Measurements from ENCODE around the gene NHERF2.
"Not testable (repeated sequence)": the region's sequence is repeated elsewhere in the genome, so short reads cannot be mapped to it uniquely, and the experiment has no call there.

NHERF2 gene

DNA sequence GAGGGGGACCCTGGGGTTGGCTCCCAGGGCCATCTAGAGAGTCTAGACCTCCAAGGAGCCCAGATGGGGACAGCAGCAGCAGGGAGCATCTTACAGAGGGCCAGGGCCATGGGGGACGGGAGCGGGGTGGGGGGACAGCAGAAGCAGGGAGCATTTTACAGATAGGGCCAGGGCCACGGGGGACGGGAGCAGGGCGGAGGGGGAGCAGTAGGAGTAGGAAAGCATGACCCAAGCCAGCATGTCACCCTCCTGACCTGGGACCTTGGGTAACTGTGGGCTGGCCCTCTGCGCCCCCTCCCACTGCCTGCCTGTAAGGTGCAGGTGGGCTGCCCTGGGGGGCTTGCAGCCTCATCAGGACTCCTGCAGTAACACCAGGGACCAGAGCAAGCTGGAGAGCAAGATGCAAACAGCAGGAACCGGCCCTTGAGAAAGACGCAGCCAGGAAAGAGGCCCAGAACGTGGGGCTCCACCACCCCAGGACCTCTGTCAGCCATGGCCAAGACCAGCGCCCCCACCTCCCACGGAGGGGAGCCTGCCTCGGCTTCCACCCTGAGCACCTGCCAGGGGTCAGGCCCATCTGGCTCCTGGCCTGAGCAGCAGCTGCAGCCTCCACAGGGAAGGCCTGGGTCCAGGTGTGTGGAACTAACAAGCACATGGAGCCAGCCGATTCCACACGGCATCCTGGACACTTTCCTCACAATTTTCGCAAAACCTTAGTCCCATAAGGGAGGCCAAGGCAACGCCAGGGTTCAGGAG, 19.4 kb upstream of the NHERF2 start:
- no peak for DNase-seq

GRCh38 chr16:2008009-2008526, 18.6 kb upstream of the NHERF2 start:
- DNase-seq = no peak

DNA sequence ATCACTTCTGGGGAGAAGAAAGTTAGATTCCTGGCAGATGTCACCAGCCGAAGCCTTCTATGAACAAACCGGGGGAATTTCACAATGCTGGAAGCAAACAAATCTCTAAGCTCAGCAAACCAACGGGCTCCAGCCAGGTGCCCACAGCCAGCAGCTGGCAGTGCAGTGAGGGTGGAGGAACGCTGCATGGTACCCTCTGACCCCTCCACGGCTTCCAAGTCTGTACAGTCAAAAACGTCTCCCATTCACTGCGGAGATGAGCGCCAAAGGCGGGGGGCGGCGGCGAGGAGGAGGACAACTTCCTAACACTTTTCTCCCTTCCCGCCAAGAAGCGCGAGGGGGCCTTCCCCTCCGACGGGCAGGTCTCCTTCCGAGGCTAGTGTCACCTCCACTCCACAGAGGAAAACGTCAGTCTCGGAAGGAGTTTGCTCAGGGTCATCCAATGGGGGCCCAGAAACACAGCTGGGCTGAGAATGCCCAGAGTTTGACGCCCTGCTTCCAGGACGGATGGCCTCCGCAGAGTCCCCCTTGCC, 18.0 kb upstream of the NHERF2 start:
- no peak for DNase-seq

DNA sequence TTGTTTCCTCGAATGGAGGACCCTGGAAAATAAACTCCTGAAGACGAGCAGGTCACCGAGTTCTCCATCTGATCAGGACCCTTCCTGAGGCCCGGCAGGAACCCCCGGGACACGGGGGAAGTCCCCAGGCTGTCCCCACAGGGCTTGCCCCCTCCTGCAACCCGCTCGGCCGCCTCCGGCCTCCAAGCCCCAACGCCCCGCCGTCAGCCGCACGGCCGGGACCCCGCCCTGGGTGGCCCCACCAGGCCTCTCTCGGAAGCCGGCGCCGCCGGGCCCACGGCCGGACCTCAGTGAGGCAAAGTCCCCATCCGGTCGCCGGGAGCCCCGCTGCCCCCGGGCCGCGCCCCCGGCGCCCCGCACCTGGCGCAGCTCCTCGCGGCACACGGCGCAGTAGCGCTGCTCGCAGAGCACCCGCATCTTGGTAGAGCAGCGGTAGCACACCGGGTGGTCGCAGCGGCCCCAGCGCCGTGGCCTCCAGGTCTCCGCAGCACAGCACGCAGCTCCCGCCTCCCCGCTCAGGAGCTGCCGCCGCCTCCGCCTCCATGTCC, 17.5 kb upstream of the NHERF2 start:
- no peak for DNase-seq

GRCh38 chr16:2009791-2010510, 16.8 kb upstream of the NHERF2 start, which contains the start of gene ZNF598:
Gene ZNF598, minus strand, starts transcription at chr16:2009821.
- DNase-seq = peak; percentile 70

DNA sequence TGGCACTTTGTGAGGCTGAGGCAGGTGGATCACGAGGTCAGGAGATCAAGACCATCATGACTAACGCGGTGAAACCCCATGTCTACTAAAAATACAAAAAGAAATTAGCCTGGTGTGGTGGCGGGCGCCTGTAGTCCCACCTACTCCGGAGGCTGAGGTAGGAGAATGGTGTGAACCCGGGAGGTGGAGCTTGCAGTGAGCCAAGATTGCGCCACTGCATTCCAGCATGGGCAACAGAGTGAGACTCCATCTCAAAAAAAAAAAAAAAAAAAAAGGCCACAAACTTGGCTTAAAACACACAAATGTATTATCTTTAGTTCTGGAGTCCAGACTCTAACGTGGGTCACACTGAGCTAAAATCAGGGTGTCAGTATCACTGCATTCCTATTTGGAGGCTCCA, 15.0 kb upstream of the NHERF2 start:
- not testable (repeated sequence) for DNase-seq

DNA sequence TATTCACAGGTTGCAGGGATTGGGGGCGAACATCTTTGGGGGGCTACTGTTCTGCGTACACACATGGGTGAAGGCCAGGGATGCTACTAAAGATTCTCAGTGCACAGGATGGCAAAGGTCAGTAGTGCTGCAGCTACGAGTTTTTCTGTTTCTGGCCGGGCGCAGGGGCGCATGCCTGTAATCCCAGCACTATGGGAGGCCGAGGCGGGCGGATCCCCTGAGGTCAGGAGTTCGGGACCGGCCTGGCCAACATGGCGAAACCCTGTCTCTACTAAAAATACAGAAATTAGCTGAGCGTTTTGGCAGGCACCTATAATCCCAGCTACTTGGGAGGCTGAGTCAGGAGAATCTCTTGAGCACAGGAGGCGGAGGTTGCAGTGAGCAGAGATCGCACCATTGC, 13.2 kb upstream of the NHERF2 start:
- DNase-seq = no peak

DNA sequence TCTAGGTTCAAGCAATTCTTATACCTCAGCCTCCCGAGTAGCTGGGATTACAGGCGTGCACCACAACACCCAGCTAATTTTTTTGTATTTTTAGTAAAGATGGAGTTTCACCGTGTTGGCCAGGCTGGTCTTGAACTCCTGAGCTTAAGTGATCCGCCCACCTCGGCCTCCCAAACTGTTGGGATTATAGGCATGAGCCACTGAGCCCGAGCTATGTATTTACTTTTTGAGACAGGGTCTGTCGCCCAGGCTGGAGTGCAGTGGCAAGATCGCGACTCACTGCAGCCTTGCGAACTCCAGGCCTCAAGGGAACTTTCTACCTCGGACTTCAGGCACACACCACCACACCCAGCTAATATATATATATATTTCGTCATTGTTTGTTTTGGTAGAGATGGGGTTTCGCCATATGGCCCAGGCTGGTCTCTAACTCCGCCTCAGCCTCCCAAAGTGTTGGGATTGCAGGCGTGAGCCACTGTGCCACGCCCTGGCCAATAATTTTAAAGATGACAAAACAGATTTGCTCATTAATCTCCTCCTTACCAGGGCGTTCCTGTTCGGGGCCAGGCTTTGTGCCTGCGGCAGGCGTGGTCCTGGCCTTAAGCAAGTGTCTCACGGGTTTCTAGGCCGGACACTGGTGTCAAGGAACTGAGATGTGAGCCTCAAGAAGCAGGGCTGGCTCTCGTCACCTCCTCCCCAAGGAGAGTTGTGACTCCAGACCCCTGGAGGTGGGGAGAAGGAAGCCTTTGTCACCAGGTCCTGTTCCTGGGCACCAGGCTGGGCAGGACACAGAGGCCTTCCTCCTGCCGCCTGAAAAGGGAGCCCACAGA, 11.4 kb upstream of the NHERF2 start:
- DNase-seq = no peak

DNA sequence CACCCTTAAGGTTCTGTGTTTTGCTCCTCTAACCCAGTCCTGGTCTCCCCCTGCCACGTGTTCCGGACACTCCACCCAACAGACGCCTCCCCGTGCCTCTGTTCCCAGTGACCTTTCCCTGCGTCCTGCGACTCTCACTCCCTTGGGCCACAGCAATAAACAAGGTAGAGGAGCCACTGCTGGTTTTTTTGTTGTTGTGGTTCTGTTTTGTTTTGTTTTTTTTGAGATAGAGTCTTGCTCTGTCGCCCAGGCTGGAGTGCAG, 10.8 kb upstream of the NHERF2 start:
- no peak for DNase-seq

- no peak for DNase-seq
Observed at GRCh38 chr16:2016407-2016922, 10.2 kb upstream of the NHERF2 start.

DNA sequence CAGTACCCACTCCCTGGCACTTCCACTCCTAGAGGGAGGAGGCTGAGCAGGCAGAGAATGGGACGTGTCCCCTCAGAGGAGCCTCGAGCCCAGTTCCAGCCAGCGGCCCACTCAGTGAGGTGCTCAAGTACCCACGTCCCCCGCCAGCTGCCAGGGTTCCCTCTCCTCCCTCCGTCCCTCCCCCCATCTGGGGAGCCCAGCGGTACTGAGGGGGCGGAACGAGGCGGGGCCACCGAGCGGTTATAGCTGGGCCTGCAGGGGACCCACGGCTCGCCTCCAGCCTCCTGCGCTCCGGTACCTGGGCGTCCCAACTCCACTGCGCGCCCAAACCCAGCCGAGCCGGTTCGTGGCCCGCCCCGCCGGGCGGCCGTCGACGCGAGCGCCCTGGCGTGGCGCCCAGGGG, 7.2 kb upstream of the NHERF2 start, which contains the start of gene NPW:
TSS of gene NPW (plus strand) at position 268 of the 403 bp plus-strand sequence.
- DNase-seq = no peak

- DNase-seq = no peak
Observed at GRCh38 chr16:2019921-2020831, 6.5 kb upstream of the NHERF2 start.

GRCh38 chr16:2022723-2023091, 4.0 kb upstream of the NHERF2 start:
- no peak for DNase-seq

DNA sequence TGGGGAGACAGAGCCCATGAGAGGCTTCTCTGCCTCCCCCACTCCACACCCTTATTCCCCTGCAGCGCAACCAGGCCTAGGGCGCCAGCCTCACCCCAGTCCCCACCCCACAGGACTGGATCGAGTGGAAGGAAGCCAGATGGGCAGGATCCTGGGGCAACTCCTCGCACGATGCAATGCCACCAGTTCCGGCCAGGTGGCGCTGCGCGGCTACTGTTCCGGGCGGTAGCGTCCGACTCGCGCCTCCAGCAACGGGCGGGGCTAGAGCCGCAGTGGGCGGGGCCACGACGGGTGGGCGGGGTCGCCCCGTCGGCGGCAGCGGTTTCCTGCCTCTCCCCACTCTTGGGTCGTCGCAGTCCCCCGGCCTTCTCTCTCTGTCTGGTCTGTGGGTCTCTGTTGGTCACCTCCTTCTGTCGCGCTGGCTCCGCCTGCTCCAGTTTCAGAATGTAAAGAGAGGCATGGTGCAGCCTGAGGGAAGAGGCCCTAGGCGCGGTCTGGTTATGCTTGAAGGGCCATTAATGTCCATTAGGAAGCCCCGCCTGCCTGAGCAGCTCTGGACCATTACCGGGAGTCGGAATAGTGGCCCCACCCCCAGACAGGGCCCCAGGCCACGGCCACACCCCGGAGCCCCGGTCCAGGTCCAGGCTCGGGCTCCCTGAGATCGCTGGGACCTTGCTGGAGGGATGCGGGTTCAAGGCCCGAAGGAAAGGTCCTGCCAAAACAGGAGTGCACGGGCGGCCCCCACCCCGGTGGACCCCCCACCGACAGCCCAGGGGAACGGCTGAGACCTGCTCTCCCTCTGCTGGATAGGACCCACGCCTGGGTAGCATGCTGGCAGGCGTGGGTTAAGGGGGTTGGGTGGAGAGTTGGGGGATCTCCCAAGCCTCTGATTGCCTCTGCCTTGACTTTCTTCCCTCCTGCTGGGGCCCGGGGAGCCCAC, 3.3 kb upstream of the NHERF2 start:
- DNase-seq = peak; percentile 89

- DNase-seq = no peak
Observed at GRCh38 chr16:2024032-2024420, 2.7 kb upstream of the NHERF2 start.

DNA sequence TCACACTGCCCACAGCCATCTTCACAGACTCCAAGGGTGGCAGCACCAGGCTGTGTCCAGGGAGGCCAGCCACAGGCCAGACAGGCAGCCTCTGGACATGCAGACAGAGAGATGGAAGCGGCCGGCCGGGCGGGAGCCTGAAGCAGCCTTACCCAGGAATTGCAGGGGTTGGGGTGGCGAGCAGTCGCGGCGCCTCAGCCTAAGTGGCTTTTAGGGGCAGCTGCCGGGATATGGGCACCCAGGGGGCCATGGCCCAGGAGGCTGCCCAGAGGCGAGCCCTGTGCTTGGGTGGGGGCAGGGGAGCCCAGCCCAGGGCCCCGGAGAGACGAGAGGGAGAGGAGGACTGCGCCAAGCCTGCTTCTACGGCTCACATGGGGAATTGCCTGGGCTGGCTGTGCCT, 1.5 kb upstream of the NHERF2 start:
- DNase-seq = no peak

- no peak for DNase-seq
Observed at GRCh38 chr16:2025878-2026460, 733 bp upstream of the NHERF2 start.

DNA sequence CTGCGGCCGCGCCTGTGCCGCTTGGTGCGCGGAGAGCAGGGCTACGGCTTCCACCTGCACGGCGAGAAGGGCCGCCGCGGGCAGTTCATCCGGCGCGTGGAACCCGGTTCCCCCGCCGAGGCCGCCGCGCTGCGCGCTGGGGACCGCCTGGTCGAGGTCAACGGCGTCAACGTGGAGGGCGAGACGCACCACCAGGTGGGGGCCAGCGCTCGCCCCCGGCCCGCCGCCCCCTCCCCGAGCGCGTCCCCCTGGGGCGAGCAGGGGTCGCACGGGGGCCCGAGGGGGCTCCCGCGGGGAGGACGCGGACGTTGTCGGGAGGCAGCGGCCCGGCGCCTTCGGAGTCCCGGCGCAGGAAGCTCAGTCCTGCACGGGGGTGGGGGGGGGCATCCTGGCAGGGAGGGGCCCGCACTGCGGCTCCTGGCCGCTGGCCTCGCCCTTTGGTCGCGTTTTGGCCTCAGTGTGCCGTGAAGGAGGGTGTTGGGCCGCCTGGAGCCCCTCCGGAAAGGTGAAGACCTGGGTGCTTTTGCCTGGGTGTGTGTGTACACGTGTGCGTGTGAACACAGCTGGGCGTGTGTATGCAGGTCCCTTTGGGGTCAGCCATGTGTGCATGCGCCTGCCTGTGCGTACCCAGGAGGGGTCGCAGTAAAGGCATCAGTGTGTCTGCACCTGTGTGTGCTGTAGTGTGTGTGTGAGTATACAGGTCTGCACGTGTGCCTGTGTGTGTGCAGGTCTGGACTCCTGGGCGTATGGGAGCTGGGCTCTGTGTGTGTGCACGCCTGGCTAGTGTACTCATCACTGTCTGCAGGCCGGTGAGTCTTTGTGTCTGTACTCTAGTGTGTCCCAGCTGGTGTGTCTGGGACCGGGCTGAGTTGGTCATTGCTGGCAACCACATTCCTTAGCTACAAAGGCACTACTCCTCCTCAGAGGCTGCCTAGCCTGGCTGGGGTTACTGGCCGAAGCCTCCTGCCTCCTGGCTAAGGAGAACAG, 615 bp downstream of the NHERF2 start:
- no peak for DNase-seq

DNA sequence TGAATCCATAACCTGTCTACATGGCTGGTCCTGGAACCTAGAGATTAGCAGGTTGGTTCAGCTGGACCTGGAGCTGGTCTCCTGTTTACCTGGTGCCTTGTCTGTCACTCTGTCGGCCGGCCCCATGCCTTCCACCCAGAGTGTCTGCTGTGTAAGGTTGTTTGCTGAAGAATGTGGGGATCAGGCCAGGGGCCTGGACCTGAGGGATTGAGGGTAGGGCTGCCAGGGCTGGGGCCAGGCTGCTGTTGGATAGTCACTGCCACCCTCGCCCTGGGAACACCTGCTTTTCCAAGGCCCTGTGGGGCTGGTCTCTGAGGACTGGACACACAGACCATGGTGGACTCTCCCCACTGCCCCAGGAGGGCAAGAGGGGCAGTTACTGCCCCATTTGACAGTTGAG, 1.4 kb downstream of the NHERF2 start:
- no peak for DNase-seq

Measured in stimulated activated naive CD4-positive, alpha-beta T cell treated with Interleukin-2 at 50 U/mL for 16 hours (primary cell).